Erythroblast (primary cell): ENCODE results near the gene JAM3.

Experiments
- GATA1 ChIP-seq: IDR thresholded peaks from 2 replicates; pipeline ENCODE4 v1.6.1; 2011; ENCODE audit warnings: low read depth, mild to moderate bottlenecking, control low read depth, low read length, moderate library complexity
- POLR2A ChIP-seq: IDR thresholded peaks from 2 replicates; pipeline ENCODE4 v1.6.1; 2011; ENCODE audit warnings: mild to moderate bottlenecking, low read length

GRCh38 chr11:134063124-134063495, 5.8 kb upstream of the JAM3 start:
- no peak for TF ChIP-seq POLR2A
- no peak for TF ChIP-seq GATA1
